Gastroesophageal sphincter (tissue), 4 donors: ENCODE measurements around the gene SSH3. TPM values are rescaled to one million over a fixed set of nuclear protein-coding genes. Genes with fewer than 3 reads are reported as not detected.

Source experiments
- ATAC-seq: fragments of 150-250 bp; one replicate; pipeline ENCODE4 v1.9.1; 2016; ENCODE audit warnings: mild to moderate bottlenecking, moderate library complexity
- H3K27ac ChIP-seq, 4 donors: fragments of 200-600 bp; sonication (generic) in 3 of 4; 1 replicate in 3 of 4; 2 replicates in 1 of 4; pipeline ENCODE4 v1.5.1; 2016 to 2019
- H3K27me3 ChIP-seq: fragments of 200-600 bp; sonication (generic); one replicate; pipeline ENCODE4 v1.5.1; 2019
- H3K36me3 ChIP-seq, 2 donors: fragments of 200-600 bp; sonication (generic); one replicate each; pipeline ENCODE4 v1.5.1; 2019; ENCODE audit warnings: control low read depth in 1 of 2
- H3K4me1 ChIP-seq, 3 donors: fragments of 200-600 bp; sonication (generic); 1 replicate in 2 of 3; 2 replicates in 1 of 3; pipeline ENCODE4 v1.5.1; 2016 to 2019; ENCODE audit warnings: control low read depth in 2 of 3
- H3K4me3 ChIP-seq, 2 donors: fragments of 200-600 bp; sonication (generic); one replicate each; pipeline ENCODE4 v1.5.1; 2019; ENCODE audit warnings: mild to moderate bottlenecking in 1 of 2, moderate library complexity in 1 of 2
- H3K9me3 ChIP-seq, 3 donors: fragments of 200-600 bp; sonication (generic); one replicate each; pipeline ENCODE4 v1.5.1; 2017 to 2019; ENCODE audit warnings: control low read depth in 2 of 3
- EP300 ChIP-seq: sonication (generic); formaldehyde crosslinking; IDR thresholded peaks from one replicate; pipeline ENCODE4 v1.6.1; 2017; ENCODE audit warnings: antibody characterized with exemption, mild to moderate bottlenecking
- POLR2A ChIP-seq, 2 donors: fragments of 450-650 bp; IDR thresholded peaks; one replicate each; pipeline ENCODE4 v1.6.1; 2017; ENCODE audit warnings: antibody characterized with exemption in 2 of 2, mild to moderate bottlenecking in 2 of 2, moderate library complexity in 1 of 2
- POLR2AphosphoS5 ChIP-seq: sonication (generic); formaldehyde crosslinking; IDR thresholded peaks from one replicate; pipeline ENCODE4 v1.6.1; 2017; ENCODE audit warnings: antibody characterized with exemption
- WGBS, 2 donors: methylation state at CpG; one replicate each; pipeline ENCODE4 v1.1.5; 2018; ENCODE audit warnings: low coverage in 1 of 2; 5-methylcytosine and 5-hydroxymethylcytosine counted together
- total RNA-seq, 4 donors: library from RNA; depleted of rRNA; stranded (reverse); fragments of >200 nt; gene quantifications; one replicate each; pipeline ENCODE4 v1.1.0, GENCODE V29; 2016
- TF ChIP-seq, protein P1 (sequence below), 4 experiments: fragments of 200-600 bp in 2 of 4; fragments of 450-650 bp in 2 of 4; sonication (generic) in 1 of 4; IDR thresholded peaks; one replicate each; pipeline ENCODE4 v1.5.1; 2017 to 2019; ENCODE audit warnings: antibody characterized with exemption in 4 of 4, mild to moderate bottlenecking in 2 of 4, moderate library complexity in 2 of 4

SSH3 gene
- total RNA-seq, 4 donors from 2014 or later = 33.9 to 58.4 (median 41.9) TPM

- TF ChIP-seq, protein P1, sequence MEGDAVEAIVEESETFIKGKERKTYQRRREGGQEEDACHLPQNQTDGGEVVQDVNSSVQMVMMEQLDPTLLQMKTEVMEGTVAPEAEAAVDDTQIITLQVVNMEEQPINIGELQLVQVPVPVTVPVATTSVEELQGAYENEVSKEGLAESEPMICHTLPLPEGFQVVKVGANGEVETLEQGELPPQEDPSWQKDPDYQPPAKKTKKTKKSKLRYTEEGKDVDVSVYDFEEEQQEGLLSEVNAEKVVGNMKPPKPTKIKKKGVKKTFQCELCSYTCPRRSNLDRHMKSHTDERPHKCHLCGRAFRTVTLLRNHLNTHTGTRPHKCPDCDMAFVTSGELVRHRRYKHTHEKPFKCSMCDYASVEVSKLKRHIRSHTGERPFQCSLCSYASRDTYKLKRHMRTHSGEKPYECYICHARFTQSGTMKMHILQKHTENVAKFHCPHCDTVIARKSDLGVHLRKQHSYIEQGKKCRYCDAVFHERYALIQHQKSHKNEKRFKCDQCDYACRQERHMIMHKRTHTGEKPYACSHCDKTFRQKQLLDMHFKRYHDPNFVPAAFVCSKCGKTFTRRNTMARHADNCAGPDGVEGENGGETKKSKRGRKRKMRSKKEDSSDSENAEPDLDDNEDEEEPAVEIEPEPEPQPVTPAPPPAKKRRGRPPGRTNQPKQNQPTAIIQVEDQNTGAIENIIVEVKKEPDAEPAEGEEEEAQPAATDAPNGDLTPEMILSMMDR (IDR thresholded peaks at IDR 0.05) = no peak
- TF ChIP-seq POLR2AphosphoS5 = no peak
- TF ChIP-seq EP300 = no peak
- no peak for TF ChIP-seq POLR2A (IDR thresholded peaks at IDR 0.05)
- ATAC-seq = no peak
- H3K4me1 ChIP-seq = peaks cover 7 to 100% (median 98%) of the 10 kb centered on the region in 3 donors
- H3K9me3 ChIP-seq = no peaks in the 10 kb centered on the region
- H3K27ac ChIP-seq = peak overlapping the region in 3 of 4 donors; percentile 66 to 92 (median 88)
- 52% methylated on average over 2 of the region's 23 CpGs; no CpG with 5 or more reads in 1 of the 2 donors for WGBS, 2 donors
- peaks cover 0 to 16% of the 10 kb centered on the region in 2 donors for H3K36me3 ChIP-seq
- no peak overlapping the region for H3K4me3 ChIP-seq
- H3K27me3 ChIP-seq = no peaks in the 10 kb centered on the region
These were observed 30.7 kb upstream of the SSH3 start for GRCh38 chr11:67272327-67273259.

DNA sequence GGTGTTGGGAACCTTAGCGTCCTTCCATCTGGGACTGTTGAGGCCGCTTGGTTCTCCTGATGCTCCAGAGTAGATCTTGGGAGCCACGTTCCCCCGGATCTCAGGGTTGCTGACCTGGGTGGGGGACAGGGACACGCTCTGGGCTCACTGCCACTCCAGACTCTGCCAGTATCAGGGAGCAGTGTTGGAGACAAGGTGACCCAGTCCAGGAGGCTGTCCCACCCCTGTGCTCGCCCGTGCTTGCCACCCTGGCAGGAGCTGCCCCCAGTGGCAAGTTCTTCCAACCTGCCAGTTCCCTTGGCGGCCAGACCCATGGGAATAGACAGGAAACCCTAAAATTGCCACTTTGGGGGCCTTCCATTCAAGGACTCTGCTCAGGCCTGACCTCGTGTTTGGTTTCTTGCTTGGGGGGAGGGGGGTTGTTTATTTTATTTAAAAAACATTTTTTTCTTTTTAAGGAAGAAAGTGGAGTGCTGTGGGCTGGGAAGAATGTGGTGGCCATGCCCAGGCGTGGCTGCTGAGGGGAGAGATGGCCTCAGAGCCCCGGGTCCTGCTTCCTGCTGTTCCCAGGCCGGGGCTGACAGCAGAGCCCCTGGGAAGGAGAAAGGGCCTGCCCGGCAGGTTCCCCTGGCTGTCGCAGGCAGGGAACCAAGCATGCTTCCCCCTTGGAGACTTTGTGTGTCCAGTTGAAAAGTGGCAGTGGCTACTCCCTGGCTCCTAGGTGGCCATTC is 29.9 kb upstream of the SSH3 start:
- no peak overlapping the region for H3K4me3 ChIP-seq
- no peaks in the 10 kb centered on the region for H3K9me3 ChIP-seq
- peak overlapping the region in 3 of 4 donors; percentile 66 to 92 (median 88) for H3K27ac ChIP-seq
- H3K36me3 ChIP-seq = peaks cover 0 to 16% of the 10 kb centered on the region in 2 donors
- no peaks in the 10 kb centered on the region for H3K27me3 ChIP-seq
- WGBS, 2 donors = 37 to 43% methylated on average over 4 to 5 of the region's 14 CpGs
- no peak for TF ChIP-seq POLR2A (IDR thresholded peaks at IDR 0.05)
- TF ChIP-seq, protein P1 (IDR thresholded peaks at IDR 0.05) = no peak
- no peak for TF ChIP-seq POLR2AphosphoS5
- no peak for TF ChIP-seq EP300
- peaks cover 7 to 100% (median 98%) of the 10 kb centered on the region in 3 donors for H3K4me1 ChIP-seq
- no peak for ATAC-seq

DNA sequence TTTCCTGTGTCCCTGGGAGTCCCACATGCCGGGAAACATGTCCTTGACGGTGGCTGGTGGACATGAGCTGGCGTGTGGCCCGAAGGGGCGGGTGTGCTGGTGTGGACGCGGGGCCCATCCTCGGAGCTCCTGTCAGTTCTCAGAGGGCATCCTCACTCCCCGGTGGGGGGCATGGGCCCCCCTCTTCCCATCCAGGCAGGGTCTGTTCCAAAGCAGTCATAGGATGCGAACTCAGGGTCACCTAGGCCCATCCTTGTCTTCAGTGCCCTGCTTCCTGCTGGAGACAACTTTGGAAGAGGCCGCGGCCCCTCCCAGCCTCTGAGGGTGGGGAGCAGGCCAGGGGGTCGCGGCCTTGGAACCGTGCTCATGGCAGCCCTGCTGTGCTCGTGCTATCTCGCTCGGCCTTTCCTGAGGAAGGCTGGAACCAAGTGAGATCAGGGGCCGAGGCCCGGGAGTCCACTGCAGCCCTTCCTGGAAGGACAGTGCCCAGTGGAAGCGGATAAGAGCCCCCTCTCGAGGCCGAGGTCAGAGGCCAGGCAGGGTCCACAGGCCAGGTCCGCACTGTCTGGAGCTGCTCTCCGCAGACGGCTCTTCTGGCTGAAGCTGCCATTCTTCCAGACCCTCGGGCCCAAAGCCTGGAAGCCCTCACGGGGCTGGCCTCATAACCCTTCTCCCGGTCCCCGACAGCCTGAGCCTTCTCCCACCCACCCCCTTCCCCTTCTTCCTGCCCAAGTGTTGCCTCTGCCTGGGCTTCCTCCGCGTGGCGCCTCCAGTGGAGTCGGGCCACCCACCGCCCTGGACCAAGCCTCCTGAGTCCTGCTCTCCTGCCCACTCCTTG is 28.3 kb upstream of the SSH3 start:
- peaks cover 0 to 25% of the 10 kb centered on the region in 2 donors for H3K36me3 ChIP-seq
- H3K9me3 ChIP-seq = no peaks in the 10 kb centered on the region
- peak overlapping the region in 3 of 4 donors; percentile 83 to 92 (median 88) for H3K27ac ChIP-seq
- TF ChIP-seq POLR2A (IDR thresholded peaks at IDR 0.05) (no peak), EP300 (no peak), POLR2AphosphoS5 (no peak)
- TF ChIP-seq, protein P1 (IDR thresholded peaks at IDR 0.05) = no peak
- peak overlapping the region in 1 of 2 donors; percentile 6 for H3K4me3 ChIP-seq
- H3K4me1 ChIP-seq = peaks cover 1 to 100% (median 85%) of the 10 kb centered on the region in 3 donors
- no peak for ATAC-seq
- no peaks in the 10 kb centered on the region for H3K27me3 ChIP-seq
- 60 to 80% methylated on average over 1 to 9 of the region's 35 CpGs for WGBS, 2 donors

- Histone ChIP-seq H3K27me3 (no peaks in the 10 kb centered on the region), H3K4me1 (peaks cover 0 to 97% (median 77%) of the 10 kb centered on the region in 3 donors), H3K36me3 (peaks cover 0 to 33% of the 10 kb centered on the region in 2 donors), H3K4me3 (no peak overlapping the region), H3K27ac (peak overlapping the region in 3 of 4 donors; percentile 83 to 92 (median 88)), H3K9me3 (no peaks in the 10 kb centered on the region)
- 83% methylated on average over 6 of the region's 17 CpGs; no CpG with 5 or more reads in 1 of the 2 donors for WGBS, 2 donors
- no peak for TF ChIP-seq POLR2A (IDR thresholded peaks at IDR 0.05)
- TF ChIP-seq, protein P1 (IDR thresholded peaks at IDR 0.05) = no peak
- no peak for TF ChIP-seq EP300
- TF ChIP-seq POLR2AphosphoS5 = no peak
- no peak for ATAC-seq
These were observed 27.5 kb upstream of the SSH3 start for GRCh38 chr11:67275606-67276409.
